ENCODE data around the gene BRAT1. TPM values are rescaled to one million over a fixed set of nuclear protein-coding genes. Genes with fewer than 3 reads are reported as not detected.

The BRAT1 gene
- polyA plus RNA-seq, 3 donors = 17.8 to 29.8 (median 18.7) TPM

GRCh38 chr7:2519119-2519930 lies 36.0 kb downstream of the BRAT1 start, which contains the start of gene LFNG:
Gene LFNG (plus strand): TSS chr7:2519774. CDS start chr7:2519862, 88 bp downstream.
- H3K27ac ChIP-seq (ENCODE audit: low read depth, low read length) = no peak within 1 kb of the TSS
- 1% methylated on average over 44 to 94 of the region's 95 CpGs for whole genome bisulfite sequencing, 3 donors

GRCh38 chr7:2518737-2519118 lies 36.6 kb downstream of the BRAT1 start:
- 5 to 15% (median 8%) methylated on average over 36 to 41 of the region's 41 CpGs for WGBS, 3 donors
- no peak overlapping the region for H3K27ac ChIP-seq (ENCODE audit: low read depth, low read length)

GRCh38 chr7:2517678-2518507 lies 37.4 kb downstream of the BRAT1 start:
- 73 to 77% (median 74%) methylated on average over 18 of the region's 18 CpGs for WGBS, 3 donors
- no peak overlapping the region for H3K27ac ChIP-seq (ENCODE audit: low read depth, low read length)

- H3K27ac ChIP-seq (ENCODE audit: low read depth, low read length) = no peak overlapping the region
- 53 to 92% (median 54%) methylated on average over 8 of the region's 8 CpGs for WGBS, 3 donors
Observed at GRCh38 chr7:2517026-2517425, 38.3 kb downstream of the BRAT1 start.

GRCh38 chr7:2516194-2516555 lies 39.1 kb downstream of the BRAT1 start:
- WGBS, 3 donors = 80 to 89% (median 81%) methylated on average over 8 of the region's 8 CpGs
- H3K27ac ChIP-seq (ENCODE audit: low read depth, low read length) = no peak overlapping the region

- no peak overlapping the region for H3K27ac ChIP-seq (ENCODE audit: low read depth, low read length)
- WGBS, 3 donors = 86 to 92% (median 91%) methylated on average over 15 of the region's 15 CpGs
Observed at GRCh38 chr7:2515424-2516193, 39.7 kb downstream of the BRAT1 start.

GRCh38 chr7:2514473-2515423 lies 40.6 kb downstream of the BRAT1 start:
- no peak overlapping the region for H3K27ac ChIP-seq (ENCODE audit: low read depth, low read length)
- WGBS, 3 donors = 82 to 92% (median 83%) methylated on average over 9 of the region's 9 CpGs

- H3K27ac ChIP-seq (ENCODE audit: low read depth, low read length) = no peak overlapping the region
- WGBS, 3 donors = 92 to 93% (median 93%) methylated on average over 7 of the region's 7 CpGs
Observed at GRCh38 chr7:2513702-2514101, 41.6 kb downstream of the BRAT1 start.

- 60 to 95% (median 76%) methylated on average over 2 to 3 of the region's 3 CpGs for WGBS, 3 donors
- no peak overlapping the region for H3K27ac ChIP-seq (ENCODE audit: low read depth, low read length)
Observed at GRCh38 chr7:2512713-2513112, 42.6 kb downstream of the BRAT1 start.

GRCh38 chr7:2512179-2512661 lies 43.1 kb downstream of the BRAT1 start:
- no peak overlapping the region for H3K27ac ChIP-seq (ENCODE audit: low read depth, low read length)
- WGBS, 3 donors = 33 to 54% (median 34%) methylated on average over 11 to 12 of the region's 12 CpGs

GRCh38 chr7:2511769-2512168 lies 43.6 kb downstream of the BRAT1 start:
- 33 to 40% (median 34%) methylated on average over 17 to 18 of the region's 18 CpGs for WGBS, 3 donors

GRCh38 chr7:2510909-2511768 lies 44.2 kb downstream of the BRAT1 start:
- no peak overlapping the region for H3K27ac ChIP-seq (ENCODE audit: low read depth, low read length)
- 24 to 31% (median 29%) methylated on average over 24 to 27 of the region's 27 CpGs for WGBS, 3 donors

More at GRCh38 chr7:2511769-2512168, 43.6 kb downstream of the BRAT1 start:
- no peak overlapping the region for H3K27ac ChIP-seq (ENCODE audit: low read depth, low read length)

- WGBS, 3 donors = 83 to 86% (median 85%) methylated on average over 13 of the region's 13 CpGs
- no peak overlapping the region for H3K27ac ChIP-seq (ENCODE audit: low read depth, low read length)
Observed at GRCh38 chr7:2510130-2510776, 45.1 kb downstream of the BRAT1 start.

GRCh38 chr7:2509298-2509906 lies 45.9 kb downstream of the BRAT1 start:
- WGBS, 3 donors = 73 to 82% (median 75%) methylated on average over 22 to 23 of the region's 23 CpGs
- H3K27ac ChIP-seq (ENCODE audit: low read depth, low read length) = no peak overlapping the region

GRCh38 chr7:2508327-2509215 lies 46.8 kb downstream of the BRAT1 start:
- WGBS, 3 donors = 22 to 62% (median 26%) methylated on average over 40 to 43 of the region's 43 CpGs
- no peak overlapping the region for H3K27ac ChIP-seq (ENCODE audit: low read depth, low read length)
